GM10266 (cell line): Measurements from ENCODE around the gene MED26.
A peak's percentile ranks its signal among the peaks of the same experiment; 100 is the strongest.

ENCODE experiments used
- DNase-seq: peaks from one replicate; pipeline ENCODE4 v3.0.0; 2012; ENCODE audit errors: extremely low spot score
- TF ChIP-seq, protein P1 (sequence below): IDR thresholded peaks from 2 replicates; pipeline ENCODE4 v1.5.1; 2012; ENCODE audit warnings: mild to moderate bottlenecking, low read depth; ENCODE audit not compliant: control insufficient read depth, insufficient read depth; ENCODE audit errors: missing control alignments

MED26 gene

DNA sequence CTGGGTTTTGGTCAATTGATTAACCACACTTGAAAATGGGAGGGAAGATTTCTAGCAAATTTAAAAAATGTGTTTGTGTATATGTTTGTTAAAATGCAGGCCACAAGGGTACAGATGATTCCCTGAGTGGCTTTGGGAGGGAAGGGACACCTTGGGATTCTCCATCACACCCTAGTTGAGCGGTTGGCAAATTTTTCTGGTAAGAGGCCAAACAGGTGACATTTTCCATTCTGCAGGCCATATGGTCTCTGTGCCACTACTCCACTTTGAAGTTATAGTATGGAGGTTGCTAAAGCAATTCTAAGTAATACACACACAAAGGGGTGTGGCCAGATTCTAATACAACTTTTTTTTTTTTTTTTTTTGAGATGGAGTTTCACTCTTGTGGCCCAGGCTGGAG, 12.9 kb upstream of the MED26 start:
- TF ChIP-seq, protein P1, sequence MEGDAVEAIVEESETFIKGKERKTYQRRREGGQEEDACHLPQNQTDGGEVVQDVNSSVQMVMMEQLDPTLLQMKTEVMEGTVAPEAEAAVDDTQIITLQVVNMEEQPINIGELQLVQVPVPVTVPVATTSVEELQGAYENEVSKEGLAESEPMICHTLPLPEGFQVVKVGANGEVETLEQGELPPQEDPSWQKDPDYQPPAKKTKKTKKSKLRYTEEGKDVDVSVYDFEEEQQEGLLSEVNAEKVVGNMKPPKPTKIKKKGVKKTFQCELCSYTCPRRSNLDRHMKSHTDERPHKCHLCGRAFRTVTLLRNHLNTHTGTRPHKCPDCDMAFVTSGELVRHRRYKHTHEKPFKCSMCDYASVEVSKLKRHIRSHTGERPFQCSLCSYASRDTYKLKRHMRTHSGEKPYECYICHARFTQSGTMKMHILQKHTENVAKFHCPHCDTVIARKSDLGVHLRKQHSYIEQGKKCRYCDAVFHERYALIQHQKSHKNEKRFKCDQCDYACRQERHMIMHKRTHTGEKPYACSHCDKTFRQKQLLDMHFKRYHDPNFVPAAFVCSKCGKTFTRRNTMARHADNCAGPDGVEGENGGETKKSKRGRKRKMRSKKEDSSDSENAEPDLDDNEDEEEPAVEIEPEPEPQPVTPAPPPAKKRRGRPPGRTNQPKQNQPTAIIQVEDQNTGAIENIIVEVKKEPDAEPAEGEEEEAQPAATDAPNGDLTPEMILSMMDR: no peak
- no peak for DNase-seq

DNA sequence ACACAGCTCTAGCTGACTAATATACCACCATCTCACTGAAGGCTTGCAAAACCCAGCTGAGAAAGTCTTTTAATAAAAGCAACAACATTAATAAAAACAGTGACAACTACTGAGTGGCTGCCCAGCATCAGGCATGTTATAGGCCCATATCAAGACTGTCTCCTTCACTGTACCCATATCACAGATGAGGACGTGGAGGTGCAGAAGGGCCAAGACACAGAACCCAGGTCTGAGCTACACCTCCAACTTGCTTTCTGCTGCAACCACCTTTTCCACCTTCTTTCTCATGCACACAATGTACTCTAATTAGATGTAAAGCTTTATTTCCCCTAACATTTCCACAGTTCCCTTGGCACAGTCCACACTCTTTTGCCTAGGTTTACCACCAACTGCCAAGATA, 10.7 kb upstream of the MED26 start:
- DNase-seq: no peak
- TF ChIP-seq, protein P1: no peak

DNA sequence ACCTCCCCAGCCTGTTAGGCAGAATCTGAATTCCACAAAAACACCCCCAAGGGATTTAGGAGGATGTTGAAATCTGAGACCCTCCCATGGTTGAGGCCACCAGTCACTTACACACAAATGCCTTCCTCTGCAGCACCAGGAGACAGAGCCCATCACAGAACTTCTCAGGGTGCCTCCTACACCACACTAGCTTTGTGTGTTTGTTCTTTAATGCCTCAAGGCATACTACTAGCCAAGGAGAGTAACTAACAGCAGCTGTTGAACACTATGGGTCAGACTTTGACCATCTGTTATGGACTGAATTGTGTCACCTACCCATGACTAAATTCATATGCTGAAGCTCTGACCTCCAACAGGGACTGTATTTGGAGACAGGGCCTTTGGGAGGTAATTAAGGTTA, 9.5 kb upstream of the MED26 start:
- no peak for DNase-seq
- TF ChIP-seq, protein P1: no peak

DNA sequence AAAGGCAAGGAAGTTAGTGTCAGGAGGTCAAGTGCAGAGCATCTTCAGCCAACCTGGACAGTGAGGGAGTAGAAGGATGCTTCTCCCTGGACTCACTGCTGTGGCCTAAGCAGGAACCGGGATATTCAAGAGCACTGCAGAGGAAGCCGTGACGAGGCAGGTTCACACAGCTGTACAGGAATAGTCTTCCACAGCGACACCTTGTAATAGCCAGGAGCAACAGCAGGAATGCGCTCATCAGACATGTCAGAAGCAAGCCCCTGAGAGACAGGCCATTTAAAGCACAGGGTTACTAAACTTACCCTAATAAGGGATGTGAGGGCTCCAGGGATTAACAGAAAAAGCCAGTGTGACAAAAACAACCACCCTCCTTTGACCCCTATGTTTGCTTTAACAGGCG, 3.5 kb upstream of the MED26 start:
- no peak for DNase-seq
- TF ChIP-seq, protein P1: no peak

DNA sequence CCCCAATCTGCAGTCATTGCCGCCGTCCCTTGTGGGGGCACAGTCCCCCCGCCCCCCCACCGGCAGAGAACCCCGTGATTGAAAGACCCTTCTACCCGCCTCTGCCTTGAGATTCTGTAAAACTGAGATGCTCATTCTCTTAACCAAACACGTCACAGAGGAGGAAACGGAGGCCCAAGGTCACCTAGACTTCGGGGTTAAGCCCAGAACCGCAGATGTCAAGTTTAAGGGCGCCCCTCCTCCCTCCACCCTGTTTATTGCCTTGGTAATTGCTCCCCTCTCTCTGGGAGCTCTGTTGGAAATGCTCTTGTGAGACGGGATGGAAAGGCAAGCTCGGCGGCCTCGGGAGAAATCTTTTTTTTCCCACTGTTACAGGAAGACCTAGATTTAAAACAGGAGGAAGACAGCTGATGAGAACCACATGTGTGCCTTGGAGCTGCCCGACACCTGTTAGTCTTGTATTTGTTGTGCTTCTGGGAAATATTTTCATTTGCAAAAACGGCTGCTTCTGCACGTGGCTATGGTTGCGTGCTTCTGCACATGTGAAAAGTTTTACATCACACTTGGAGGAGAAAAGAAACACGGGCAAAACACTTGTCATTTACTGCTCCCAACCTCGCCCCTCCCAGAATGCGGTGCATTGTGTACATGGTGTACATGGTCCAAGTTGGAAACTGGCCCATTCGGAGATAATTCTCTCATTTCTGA, 1.1 kb upstream of the MED26 start:
- TF ChIP-seq, protein P1: no peak

DNA sequence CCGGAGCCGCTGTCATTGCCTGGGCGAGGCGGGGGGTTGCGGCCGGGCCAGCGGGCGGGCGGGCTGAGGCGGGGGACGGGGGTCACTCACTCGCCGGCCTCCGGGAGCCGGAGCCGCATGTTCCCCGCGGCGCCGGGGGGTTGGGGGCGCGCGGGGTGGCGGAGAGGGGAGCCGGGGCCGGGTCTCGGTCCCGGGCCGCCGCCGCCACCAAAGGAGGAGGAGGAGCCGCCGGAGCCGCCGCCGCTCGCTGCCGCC, 149 bp downstream of the MED26 start:
- TF ChIP-seq, protein P1: no peak
- no peak for DNase-seq

More for the DNA sequence above, 1.1 kb upstream of the MED26 start:
- DNase-seq: peak; percentile 40

DNA sequence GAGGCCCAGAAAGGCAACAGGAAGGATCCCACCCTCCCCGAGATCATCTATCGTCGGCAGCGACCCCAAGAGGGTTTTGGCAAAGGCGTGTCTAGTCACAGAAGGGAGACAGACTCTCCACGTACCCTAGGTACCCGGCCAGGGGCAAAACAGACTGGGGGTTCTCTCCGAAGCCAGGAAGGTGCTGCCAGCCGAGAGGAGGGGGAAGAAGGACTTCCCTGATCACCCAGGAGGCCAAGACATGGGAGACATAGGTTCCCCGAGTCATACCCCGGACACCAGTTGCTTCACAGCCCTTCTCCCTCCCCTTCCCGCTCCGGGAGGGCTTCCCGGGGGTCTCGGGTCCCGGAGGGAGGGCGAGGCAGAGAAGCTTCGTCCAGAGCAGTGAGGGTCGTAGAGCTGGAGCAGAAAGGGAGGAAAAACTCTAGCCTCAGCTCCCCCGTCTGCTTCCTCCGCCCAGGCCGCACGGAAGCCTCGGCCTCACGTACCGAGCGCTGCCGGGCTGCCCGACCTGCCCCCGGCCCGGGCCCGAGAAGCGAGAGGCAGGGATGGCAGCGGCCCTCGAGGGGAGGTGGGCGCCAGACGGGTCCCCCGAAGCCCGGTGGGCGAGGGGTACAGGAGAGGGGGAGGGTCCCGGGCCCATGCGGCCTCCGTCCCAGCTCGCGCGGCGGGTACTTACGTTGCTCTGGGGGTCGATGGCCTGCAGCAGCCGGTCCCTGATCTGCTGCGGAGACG, 644 bp downstream of the MED26 start:
- DNase-seq: no peak

More for the DNA sequence above, 644 bp downstream of the MED26 start:
- TF ChIP-seq, protein P1: no peak
